Epithelial cell of esophagus (primary cell): ENCODE data around the gene SLIT3.

Source experiments
- DNase-seq: peaks from one replicate; pipeline ENCODE4 v3.0.0; 2010; ENCODE audit warnings: low read depth
- H3K4me3 ChIP-seq: 2 replicates; pipeline ENCODE4 v1.5.1; 2011; ENCODE audit warnings: mild to moderate bottlenecking, low read length, control low read depth
- TF ChIP-seq, protein P1 (sequence below): IDR thresholded peaks from 2 replicates; pipeline ENCODE4 v1.5.1; 2011; ENCODE audit warnings: low read depth, mild to moderate bottlenecking, low read length, control low read depth, inconsistent platforms; ENCODE audit not compliant: insufficient read depth; ENCODE audit errors: missing control alignments

Gene SLIT3

DNA sequence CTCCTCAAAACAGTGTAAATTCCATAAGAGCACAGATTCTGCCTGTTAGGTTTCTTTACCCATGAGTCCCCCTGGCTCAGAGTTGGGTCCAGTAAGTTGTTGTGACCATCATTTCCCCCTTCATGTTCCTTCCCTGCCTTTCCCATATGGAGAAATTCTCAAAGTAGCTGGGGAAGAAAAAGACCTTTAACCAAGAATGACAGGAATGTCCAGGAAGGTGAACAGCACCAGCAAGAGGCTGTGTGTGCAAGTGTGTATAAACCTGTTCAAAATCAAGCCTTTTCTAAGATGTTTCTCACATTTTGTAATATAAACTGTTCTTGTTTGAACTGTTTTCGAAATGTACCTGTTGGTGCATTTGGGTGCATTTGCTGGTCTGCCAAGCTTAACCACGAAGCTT is 238.2 kb downstream of the SLIT3 start:
- DNase-seq = no peak
- no peak overlapping the region for H3K4me3 ChIP-seq
- TF ChIP-seq, protein P1, sequence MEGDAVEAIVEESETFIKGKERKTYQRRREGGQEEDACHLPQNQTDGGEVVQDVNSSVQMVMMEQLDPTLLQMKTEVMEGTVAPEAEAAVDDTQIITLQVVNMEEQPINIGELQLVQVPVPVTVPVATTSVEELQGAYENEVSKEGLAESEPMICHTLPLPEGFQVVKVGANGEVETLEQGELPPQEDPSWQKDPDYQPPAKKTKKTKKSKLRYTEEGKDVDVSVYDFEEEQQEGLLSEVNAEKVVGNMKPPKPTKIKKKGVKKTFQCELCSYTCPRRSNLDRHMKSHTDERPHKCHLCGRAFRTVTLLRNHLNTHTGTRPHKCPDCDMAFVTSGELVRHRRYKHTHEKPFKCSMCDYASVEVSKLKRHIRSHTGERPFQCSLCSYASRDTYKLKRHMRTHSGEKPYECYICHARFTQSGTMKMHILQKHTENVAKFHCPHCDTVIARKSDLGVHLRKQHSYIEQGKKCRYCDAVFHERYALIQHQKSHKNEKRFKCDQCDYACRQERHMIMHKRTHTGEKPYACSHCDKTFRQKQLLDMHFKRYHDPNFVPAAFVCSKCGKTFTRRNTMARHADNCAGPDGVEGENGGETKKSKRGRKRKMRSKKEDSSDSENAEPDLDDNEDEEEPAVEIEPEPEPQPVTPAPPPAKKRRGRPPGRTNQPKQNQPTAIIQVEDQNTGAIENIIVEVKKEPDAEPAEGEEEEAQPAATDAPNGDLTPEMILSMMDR = no peak

DNA sequence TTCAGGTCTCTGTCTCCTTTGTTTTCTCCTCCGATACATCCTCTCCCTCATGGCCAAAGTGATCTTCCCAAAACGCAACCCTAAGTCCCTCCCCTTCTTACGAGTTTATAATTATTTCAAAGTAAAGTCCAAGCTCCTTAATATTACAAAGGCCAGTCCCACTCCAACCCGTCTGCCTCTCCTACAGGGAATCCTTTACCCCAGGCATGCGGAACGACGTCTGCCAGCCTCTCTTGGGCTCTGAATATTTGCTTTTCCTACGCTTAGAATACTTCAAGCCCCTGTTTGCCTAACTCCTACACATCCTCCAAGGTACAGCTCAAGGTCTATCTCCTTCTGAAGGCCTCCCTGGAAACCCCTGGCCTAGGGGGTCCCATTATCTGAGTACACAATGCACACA is 246.4 kb downstream of the SLIT3 start:
- TF ChIP-seq, protein P1 = no peak
- no peak overlapping the region for H3K4me3 ChIP-seq
- no peak for DNase-seq

DNA sequence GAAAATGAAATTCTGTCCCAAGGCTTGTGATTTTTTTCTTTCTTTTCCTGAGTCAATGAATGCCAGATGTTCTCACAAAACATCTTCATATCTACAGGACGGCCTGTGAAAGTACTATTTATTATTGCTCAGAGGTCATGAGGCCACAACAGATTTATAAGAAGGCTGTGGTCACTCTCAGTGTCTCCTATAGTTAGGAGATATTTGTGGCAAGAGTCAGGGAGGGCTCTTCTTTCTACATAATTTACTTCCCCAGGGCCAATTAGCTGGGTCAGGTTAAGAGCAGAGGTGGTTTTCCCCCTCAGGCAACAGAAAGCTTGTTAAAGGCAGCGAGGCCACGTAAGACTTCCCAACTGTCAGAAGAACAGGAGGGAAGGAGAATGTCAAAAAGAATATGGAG is 248.7 kb downstream of the SLIT3 start:
- TF ChIP-seq, protein P1 = no peak
- no peak overlapping the region for H3K4me3 ChIP-seq
- DNase-seq = no peak

DNA sequence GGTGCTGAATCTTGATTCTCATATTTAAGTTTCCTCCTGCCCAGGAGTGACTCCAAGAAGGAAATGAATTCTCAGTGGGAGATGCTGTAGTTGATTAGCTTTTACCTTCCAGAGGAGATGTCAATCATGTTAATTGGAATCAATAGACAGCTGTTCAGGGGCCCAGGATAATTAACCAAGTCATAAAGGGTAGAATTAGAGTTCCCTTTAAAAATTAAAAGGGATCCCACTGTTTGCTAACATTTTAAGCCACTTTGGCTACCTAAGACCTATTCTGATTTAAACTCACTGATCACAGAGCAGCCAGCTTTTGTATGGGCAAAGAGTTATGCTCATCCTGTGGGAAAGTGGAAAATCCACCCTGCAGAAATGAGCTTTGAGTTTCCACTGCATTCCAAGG is 249.6 kb downstream of the SLIT3 start:
- no peak for DNase-seq

DNA sequence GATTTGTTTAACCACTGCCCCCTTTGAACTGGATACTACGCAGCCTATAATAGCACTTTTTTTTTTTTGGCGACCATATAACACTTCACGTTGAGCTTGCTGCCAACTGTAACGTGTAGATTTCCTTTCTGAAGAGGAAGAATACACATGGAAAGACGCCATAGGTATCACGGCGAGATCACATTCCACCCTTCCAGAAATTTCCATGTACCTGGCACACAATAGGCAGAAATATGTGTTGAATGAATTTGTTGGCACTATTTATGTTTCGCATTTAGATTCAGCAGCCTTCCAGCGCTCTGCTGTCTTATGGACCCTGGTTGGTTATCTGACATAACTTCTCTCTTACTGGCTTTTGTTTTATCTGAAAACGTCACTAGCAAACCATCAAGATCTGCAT is 250.3 kb downstream of the SLIT3 start:
- TF ChIP-seq, protein P1 = no peak
- H3K4me3 ChIP-seq = no peak overlapping the region
- no peak for DNase-seq

More for the DNA sequence above, 249.6 kb downstream of the SLIT3 start:
- TF ChIP-seq, protein P1 = no peak
- no peak overlapping the region for H3K4me3 ChIP-seq

DNA sequence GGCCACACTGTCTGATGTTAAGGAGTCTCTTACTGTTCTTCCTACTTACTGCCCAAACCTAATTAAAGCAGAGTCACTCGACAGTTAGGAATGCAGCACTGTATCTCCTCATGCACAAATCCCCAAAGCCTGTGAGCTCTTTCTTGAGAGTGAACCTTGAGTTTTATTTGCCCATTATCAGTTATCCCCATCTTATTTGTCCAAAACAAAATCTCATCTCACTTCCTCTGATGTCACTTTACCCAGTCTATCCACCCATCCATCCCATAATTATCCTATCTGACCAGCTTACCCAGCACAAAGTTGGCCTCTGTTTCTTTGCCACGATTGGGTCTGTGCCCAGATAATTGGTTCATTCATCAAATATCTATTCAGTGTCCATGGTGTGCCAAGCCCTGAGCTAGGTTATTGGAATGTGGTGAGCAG is 250.8 kb downstream of the SLIT3 start:
- TF ChIP-seq, protein P1 = no peak
- no peak overlapping the region for H3K4me3 ChIP-seq
- DNase-seq = peak; percentile 46

DNA sequence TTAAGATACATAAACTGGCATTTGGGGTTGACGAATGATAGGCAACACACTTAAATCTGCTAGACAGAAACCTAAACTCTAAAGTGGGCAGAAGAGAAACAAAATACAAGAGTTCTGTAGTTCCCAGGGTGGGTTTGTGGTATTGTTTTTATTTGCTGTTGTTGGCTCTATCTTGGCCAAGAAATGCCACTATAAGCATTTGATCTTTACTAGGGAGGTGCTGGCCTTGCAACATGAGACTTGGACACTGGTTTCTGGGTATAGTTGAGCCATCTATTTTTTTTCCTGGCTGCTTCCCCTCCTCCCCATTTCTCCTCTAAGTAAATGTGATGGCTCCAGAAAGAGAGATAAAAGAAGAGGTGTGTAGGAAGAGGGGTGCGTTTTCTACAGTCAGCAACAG is 251.2 kb downstream of the SLIT3 start:
- DNase-seq = no peak
- no peak overlapping the region for H3K4me3 ChIP-seq
- TF ChIP-seq, protein P1 = no peak
